NCI-H748 (cell line): ENCODE data around the gene SHOC2.

ENCODE experiments used
- DNase-seq: peaks from one replicate; lab custom pipeline; 2025; ENCODE audit not compliant: unreplicated experiment; lab: John Stamatoyannopoulos, UW

Gene SHOC2

DNA sequence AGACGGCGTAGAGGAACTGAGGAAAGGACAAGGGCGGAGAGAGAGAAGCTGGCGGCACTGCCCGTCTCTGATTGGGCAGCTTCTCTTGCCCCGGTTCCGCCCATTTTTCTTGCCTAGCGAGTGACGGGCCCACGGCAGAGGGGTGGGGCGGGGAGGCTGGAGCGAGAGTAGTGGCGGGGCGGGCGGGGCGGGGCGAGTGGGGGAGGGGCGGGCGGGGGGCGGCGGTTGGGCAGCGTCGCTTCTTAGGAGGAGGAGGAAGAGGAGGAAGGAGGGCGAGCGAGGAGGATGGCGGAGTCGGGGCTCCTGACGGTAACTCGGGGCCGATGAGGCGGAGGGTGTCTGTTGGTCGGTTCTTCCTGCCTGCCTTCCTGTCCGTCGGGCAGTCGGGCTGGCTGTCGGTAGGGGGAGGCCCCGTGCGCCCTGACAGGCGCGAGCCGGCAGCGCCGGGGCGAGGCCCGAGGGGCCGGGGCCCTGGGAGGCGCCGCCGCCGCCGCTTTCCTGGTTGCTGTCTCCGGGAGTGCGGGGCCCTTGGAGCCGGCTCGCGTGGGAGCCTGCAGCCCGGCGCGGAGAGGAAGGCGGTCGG lies at the start of gene SHOC2:
Gene SHOC2, plus strand, starts transcription at position 256 of the 583 bp plus-strand sequence. CDS start 44,755 bp downstream, outside the sequence.
- DNase-seq: peak; percentile 83

DNA sequence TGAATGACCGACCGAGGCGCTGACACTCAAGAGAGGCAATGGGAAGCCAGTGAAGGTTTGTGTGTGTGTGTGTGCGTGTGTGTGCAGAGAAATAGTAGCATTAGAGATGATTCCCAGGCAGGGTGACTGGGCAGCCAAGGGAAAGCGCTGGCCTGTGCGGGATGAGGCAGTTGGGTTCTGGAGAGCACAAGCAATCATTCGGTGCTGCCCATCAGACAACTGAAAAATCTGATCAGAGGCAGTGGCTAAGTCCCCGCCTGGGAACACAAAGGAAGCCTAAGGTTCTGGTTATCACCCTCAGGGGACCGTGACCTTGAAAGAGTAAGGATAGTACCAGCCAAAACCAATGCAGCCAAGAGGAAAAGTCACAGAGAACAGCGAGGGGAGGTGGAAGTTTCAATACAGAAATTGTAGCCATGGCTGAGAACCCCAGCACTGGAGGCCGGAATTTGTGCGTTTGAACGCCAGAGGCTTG lies 48.5 kb upstream of the SHOC2 start:
- no peak for DNase-seq

DNA sequence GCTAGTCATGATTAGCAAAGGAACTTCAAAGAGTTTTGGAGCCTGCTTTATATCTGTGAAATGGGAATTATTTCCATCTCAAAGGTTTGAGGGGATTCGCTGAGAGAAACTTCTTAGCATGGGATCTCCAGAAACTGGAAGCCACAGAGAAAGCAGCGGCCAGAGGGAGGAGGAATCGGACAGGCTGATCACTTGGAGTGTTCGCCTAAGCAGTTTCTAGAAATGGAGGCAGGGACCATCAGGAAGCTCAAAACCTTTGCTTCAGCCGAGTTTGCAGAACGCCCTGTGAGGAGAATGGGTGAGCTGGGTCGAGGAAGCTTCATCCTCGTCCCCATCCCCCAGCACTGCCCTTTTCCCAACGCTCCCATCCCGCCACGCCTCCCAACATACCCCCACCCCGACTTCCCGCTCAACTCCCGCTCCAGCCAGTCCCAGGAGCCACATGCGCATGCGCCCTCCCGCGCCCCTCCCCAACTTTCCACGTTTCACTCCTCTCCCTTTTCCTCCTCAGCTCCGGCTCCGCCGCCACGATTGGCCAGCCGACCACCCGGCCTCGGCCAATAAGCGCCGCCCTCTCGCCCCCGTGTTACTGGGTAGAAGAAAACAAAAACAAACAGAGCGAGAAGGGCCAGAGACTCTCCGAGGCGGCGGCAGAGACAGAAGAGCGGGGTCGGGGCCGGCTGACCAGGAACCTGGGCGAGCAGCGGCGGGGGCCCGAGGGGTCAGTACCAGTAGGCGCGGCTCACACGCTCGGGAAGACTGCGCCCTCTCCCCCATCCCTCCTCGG lies 47.9 kb upstream of the SHOC2 start, which contains the start of gene PDCD4:
Gene PDCD4, plus strand, starts transcription at position 631 of the 787 bp plus-strand sequence. CDS start 4,100 bp downstream, outside the sequence.
- peak; percentile 96 for DNase-seq

DNA sequence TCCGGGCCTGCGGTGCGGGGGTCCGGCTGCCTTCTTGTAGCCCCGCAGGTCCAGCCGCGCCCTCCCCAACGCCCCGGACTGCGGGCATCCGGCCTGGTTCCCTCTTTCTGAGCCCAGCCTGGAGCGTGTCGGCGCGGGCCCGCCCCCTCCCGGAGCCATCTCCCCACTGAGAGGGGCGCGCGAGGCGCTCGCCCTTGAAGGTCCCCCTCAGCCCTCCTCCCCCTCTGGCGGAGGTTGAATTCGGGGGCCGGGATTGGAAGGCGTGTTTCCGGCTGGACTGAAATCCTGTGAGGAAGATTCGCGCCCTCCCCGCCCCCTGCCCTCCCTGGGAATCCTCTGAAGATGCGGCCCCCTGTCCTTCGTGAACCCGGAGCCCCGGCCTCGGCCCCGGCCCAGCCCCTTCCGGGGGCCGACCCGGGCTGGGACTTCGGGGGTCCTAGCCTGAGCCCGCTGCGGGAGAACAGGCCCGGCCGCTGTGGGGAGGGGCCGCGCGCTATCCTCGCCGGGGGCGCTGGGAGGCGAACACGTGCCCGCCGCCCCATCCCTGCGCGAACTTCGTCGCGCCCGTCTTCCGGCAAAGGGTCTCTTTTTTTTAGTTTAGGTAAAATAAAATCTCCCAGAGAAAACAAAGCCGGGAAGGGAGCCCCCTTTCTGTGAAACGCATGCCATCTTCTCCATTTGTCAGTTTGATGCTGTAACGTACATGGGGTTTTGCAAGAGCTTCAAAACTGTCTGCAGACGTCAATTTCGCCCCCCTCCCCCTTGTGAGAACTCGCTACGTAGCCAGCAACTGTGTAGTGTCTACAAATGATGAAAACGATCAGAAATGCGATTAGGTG lies 47.0 kb upstream of the SHOC2 start:
- DNase-seq: peak; percentile 78

DNA sequence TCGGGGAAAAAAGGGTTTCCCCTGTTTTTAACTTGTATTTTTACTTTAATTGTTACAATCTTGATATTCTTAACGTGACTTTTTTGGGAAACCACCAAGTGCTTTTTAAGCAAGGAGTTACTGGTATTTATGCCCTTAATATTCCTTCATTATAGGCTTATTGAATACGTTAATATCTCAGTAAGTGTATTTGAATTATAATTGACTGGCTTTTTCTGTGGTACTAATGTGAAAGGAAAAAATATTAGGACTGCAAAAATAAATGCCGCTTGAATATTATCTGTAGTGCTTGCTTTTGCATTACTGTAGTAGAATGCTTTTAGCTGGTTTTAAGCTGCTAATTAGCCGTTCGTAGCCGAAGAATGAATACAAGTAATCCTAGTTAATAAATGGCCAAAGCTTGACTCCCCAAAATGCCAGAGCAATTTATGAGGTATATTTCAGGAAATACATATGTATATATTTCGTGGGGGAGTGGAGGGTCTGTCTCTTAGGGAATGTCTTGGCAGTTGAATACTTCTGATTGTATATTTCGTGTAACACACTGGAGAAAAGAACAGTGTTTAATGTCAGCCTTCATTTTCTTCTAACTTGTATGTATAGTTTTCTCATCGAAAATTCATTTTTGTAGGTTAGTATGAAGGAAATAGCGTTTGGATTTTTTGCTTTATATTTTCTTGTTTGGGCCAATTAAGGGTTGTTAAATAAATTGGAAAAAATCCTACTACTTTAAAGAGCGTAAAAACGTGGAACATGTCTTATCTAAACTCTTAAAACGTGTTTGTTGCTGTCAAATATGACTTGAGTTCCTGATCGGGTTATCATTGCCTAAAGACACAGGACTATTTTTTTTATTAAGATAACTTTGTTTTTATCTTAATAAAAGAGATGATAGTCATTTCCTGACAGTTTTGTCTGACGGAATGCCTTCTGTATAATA lies 46.1 kb upstream of the SHOC2 start:
- no peak for DNase-seq

DNA sequence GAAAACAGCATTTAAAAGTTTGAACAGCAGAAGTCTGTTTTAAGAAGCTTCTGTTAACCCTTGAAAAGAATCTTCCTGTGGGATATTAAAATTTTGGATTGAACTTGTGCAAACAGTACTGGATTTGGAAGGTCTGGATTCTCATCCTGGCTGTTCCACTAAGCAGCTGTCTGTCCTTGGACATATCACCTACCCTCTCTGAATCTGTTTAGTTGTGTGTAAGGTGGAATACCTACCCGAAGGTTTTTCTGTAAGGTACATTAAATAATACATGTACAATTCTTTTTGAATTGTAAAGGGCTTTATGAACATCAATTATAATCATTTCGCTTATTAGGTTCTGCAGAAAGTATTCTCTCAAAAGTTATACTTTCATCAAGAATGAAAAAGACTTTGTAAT lies 45.5 kb upstream of the SHOC2 start:
- DNase-seq: no peak

DNA sequence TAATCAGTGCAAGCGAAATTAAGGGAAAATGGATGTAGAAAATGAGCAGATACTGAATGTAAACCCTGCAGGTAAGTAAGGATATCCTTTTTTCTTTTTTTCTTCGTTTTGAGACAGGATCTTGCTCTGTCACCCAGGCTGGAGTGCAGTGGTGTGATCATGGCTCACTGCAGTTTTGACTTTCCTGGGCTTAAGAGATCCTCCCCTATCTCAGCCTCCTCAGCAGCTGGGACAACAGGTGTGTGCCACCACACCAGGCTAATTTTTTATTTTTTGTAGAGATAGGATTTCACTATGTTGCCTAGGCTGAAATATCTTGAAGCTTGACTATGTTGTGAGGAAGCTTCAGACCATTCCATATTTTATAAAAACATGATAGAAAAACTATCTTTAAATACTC lies 43.4 kb upstream of the SHOC2 start:
- no peak for DNase-seq

DNA sequence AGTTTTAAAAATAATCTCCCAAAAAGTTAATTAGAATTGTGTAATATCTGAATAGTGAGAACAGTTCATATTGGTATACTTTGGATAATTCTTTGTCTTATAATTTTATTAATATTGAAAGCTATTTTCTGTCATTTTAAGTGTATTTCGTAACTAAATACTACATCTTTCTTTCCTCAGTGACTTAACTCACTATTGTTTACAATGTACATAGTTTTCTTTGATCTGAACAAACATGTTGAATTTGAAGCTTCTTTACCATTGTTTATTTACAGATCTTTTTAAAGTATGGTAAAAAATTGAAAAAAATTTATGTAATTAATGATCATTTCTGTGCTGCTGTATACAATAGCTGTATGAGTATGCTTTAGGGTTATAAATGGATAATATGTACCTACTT lies 42.6 kb upstream of the SHOC2 start:
- no peak for DNase-seq

DNA sequence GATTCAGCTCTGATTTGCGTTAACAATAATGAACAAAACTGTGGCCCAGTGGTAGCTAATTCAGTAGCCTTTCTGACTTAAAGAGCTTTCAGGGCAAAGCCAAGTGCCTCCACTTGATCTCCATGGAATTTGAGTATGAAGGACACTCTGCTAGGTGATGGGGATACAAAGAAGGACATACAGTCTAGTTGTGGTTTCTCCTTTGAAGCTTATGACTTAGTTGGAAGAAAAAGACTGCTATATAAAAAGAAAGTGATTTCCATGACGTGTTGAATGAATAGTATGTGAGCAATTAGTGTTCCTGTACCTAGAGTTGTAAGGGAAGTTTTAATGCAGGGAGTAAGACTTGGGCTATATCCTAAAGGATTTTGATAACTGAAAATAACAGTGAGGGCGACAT lies 39.4 kb upstream of the SHOC2 start:
- no peak for DNase-seq

DNA sequence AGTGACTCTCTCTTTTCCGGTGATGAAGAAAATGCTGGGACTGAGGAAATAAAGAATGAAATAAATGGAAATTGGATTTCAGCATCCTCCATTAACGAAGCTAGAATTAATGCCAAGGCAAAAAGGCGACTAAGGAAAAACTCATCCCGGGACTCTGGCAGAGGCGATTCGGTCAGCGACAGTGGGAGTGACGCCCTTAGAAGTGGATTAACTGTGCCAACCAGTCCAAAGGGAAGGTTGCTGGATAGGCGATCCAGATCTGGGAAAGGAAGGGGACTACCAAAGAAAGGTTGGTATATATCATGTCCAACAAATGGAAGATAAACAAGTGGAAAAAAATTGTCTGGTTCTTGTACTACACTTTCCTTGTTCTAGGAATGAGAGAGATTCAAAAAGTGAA lies 38.2 kb upstream of the SHOC2 start:
- DNase-seq: no peak

DNA sequence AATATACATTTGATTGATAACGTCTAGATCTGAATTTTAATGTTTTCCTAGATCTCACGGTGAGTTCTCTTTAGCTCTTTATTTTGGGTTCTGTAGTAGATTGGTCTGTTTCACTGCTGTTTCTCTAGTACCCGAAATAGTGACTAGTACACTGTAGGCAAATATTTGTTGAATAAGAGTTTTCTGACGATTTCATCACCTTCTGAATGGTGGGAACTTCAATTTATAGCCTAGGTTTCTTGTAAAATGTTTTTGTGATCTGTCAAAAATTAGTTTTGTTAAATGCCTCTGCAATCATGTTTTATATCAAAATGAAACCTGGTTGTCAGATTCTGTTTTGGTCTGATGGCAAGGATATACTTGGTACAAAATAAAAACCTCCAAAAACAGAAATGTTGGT lies 37.5 kb upstream of the SHOC2 start:
- DNase-seq: no peak

DNA sequence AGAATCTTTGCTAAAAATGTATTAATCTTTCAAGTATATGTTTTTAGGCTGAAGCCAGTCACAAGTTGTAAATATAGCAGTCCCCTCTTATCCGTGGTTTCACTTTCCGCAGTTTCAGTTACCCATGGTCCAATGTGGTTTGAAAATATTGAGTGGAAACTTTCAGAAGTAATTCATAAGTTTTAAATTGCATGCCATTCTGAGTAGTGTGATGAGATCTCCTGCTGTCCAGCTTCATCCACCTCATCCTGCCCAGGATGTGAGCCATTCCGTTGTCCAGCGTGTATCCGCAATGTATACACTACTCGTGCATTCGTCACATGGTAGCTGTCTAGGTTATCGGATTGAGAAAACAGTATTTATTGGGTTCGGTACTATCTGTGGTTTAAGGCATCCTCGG lies 35.5 kb upstream of the SHOC2 start:
- DNase-seq: no peak

DNA sequence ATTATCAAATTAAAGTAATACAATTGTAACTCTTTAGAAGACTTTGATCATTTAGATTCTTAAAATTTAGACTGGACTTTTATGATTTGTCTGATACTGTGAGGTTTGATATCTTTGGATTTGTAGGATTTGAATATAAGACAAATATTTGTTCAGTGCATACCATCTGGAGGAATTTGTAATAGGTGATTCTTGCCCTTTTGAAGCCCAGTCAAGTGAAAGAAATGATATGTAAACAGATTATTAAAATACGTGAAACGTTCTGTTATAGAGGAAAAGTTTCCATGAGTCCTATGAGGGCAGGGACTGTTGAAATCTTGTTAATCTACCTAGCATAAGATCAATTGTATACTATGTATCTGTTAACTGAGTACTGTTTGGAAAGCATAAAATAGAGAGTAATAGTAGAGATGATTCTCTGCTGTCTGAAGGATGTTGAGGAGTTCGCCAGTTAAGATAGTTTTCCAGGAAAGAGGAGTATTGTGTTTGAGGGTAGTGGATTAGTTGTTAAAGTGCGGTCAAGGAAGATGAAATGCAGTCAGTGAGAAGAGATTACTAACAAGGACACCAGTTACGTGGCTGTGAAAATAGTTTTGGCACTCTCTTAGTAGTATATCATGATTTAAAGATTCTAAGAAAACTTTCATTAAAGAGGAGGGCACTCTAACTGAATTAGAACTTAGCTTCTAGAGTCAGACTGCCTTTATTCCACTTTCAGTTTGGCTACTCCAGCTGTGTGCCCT lies 33.3 kb upstream of the SHOC2 start:
- DNase-seq: no peak

DNA sequence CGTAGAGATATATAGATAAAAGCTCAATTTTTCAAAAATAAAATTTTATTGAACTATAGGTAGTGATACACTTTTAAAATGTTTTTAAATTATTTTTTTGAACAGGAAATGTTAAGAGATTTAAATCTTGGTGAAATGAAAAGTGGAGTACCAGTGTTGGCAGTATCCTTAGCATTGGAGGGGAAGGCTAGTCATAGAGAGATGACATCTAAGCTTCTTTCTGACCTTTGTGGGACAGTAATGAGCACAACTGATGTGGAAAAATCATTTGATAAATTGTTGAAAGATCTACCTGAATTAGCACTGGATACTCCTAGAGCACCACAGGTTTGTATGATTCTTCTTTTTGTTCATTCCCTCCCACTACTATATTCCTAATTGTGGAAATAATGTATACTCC lies 31.8 kb upstream of the SHOC2 start:
- DNase-seq: no peak

DNA sequence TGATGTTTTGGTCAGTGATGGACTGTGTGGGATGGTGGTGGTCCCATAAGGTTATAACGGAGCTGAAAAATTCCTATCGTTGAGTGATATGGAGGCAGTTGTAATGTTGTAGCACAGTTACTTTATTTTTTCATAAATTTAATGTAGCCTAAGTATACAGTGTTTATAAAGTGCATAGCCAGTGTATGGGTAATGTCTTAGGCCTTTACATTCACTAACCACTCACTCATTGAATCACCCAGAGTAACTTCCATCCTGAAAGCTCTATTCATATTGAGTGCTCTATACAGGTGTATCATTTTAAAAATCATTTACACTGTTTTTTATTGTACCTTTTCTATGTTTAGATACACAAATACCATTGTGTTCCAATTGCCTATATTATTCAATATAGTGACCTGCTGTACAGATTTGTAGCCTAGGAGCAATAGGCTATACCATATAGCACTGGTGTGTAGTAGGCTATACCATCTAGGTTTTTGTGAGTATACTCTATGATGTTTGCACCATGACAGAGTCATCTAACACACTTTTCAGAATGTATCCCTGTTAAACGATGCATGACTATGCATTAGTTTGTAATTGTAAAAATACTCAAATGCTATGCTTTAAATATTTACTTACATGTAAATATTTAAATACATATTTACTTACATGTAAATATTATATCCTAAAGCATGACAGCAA lies 26.7 kb upstream of the SHOC2 start:
- DNase-seq: no peak

DNA sequence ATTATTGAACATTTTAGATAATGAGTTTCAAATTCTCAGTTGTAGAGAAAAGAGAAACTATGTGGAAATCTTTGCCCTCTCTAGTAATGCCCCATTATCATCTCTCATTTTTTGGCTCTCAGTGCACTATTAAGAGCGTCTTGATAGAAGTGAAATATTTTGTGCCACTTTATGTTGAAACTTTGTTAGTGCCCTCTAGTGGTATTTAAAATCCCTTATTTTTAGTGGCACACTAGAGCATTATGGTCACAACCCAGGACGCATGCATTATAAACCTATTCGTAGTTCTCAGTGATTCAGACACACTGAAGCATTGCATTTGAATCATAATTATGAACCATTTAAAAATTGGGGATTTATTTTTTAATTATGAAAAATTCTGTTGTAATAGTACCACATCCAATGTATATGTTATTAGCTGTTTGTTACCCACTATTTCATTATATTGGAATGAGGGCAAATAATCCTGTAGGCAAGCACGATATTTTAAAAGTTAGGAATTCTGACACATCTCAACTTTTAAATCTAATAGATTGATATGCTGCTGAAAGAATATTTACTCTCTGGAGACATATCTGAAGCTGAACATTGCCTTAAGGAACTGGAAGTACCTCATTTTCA lies 25.7 kb upstream of the SHOC2 start:
- peak; percentile 21 for DNase-seq

DNA sequence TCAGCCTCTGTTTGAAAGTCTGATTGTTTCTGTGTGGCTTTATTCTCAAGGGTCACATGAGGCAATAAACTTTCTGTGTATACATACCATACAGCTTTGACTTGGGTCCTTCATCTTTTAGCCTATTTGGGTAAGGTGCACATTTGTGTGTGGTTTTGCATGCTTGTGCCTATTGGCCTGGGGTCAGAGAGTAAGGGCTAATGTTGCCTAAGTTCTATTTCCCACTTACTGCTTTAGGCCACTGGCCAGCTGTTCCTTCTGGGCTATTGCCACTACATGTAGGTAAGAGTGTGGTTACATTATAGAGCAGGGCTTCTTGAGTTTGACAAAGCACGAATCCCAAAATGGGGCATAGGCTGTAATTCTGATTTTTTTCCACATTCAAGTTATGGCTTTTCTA lies 22.2 kb upstream of the SHOC2 start:
- no peak for DNase-seq

DNA sequence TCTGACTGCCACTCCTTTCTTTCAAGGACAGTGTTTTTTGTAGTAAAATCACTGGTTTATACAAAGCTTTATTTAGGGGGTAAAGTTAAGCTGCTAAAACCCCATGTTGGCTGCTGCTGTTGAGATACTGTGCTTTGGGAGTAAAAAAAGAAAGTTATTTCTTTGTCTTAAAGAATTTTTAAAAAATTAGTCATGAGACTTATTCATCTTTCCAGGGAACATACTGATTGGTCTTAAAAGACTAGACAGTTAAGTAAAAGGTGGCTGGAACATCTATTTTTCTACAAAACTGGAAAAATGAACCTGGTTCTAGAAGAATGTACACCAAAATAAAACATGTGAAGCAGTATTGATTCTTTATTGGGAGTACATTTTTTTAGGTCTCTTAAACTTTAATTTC lies 21.0 kb upstream of the SHOC2 start:
- no peak for DNase-seq

DNA sequence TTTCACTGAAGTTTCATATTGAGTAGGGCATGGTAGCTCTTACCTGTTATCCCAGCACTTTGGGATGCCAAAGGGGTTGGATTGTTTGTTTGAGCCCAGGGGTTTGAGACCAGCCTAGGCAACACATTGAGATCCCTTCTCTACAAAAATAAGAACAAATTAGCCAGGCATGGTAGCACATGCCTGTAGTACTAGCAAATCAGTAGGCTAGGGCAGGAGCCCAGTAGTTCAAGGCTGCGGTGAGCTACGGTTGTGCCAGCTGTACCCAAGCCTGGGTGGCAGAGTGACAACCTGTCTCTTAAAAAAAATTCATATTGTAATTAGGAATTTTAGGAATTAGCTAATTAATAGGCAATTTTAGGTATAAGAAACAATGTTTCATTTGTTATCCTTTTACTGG lies 18.4 kb upstream of the SHOC2 start:
- DNase-seq: no peak
